Suprapubic skin (tissue), 4 donors: ENCODE data around the gene ZNF362.
A peak's percentile ranks its signal among the peaks of the same experiment; 100 is the strongest.

Experiments used
- CTCF ChIP-seq, 2 donors: fragments of 200-600 bp in 1 of 2; fragments of 450-650 bp in 1 of 2; sonication (generic) in 1 of 2; IDR thresholded peaks; one replicate each; pipeline ENCODE4 v1.5.1; 2016 to 2019; ENCODE audit warnings: antibody characterized with exemption in 2 of 2, mild to moderate bottlenecking in 1 of 2, moderate library complexity in 1 of 2
- EP300 ChIP-seq: sonication (generic); formaldehyde crosslinking; IDR thresholded peaks from one replicate; pipeline ENCODE4 v1.6.1; 2017; ENCODE audit warnings: antibody characterized with exemption
- POLR2A ChIP-seq, 2 donors: fragments of 450-650 bp; IDR thresholded peaks; one replicate each; pipeline ENCODE4 v1.6.1; 2017; ENCODE audit warnings: antibody characterized with exemption in 2 of 2, mild to moderate bottlenecking in 2 of 2, moderate library complexity in 2 of 2
- POLR2AphosphoS5 ChIP-seq, 3 donors: sonication (generic); formaldehyde crosslinking; IDR thresholded peaks; one replicate each; pipeline ENCODE4 v1.6.1; 2017; ENCODE audit warnings: antibody characterized with exemption in 3 of 3

- TF ChIP-seq POLR2A (IDR thresholded peaks at IDR 0.05), result no peak
- TF ChIP-seq CTCF (IDR thresholded peaks at IDR 0.05), result no peak
- peak in 1 of 3 donors; percentile 79 for TF ChIP-seq POLR2AphosphoS5 (IDR thresholded peaks at IDR 0.05)
- TF ChIP-seq EP300, result no peak
These were observed 93.7 kb downstream of the ZNF362 start for GRCh38 chr1:33349778-33350610.
